HG03064 (cell line): ENCODE data around the gene TUBA8.
"Not testable (repeated sequence)": the region's sequence is repeated elsewhere in the genome, so short reads cannot be mapped to it uniquely, and the experiment has no call there.

ENCODE experiments used
- ATAC-seq: cut with Tn5 transposase; IDR thresholded peaks from one replicate; pipeline ENCODE4 v1.9.1; 2021; ENCODE audit warnings: low read depth; ENCODE audit not compliant: unreplicated experiment

Gene TUBA8

DNA sequence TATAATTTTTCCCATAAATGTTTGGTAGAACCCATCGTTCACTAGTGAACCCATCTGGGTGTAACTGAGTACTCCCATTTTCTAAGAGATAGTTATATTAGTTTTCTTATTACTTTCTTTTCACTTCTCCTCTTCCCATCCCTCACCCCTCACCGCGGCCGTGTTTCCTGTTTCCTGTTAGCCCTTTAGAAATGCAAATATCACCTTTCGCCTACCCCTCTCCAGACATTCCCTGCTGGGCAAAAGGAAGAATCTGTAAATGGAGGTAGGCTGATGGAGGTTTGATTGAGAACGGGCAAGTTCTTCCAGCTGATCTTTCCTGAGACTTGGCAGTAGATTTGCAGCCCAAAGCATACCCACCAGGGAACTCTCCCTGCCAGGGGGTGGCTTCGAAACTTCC is 54.7 kb downstream of the TUBA8 start:
- ATAC-seq: not testable (repeated sequence)

DNA sequence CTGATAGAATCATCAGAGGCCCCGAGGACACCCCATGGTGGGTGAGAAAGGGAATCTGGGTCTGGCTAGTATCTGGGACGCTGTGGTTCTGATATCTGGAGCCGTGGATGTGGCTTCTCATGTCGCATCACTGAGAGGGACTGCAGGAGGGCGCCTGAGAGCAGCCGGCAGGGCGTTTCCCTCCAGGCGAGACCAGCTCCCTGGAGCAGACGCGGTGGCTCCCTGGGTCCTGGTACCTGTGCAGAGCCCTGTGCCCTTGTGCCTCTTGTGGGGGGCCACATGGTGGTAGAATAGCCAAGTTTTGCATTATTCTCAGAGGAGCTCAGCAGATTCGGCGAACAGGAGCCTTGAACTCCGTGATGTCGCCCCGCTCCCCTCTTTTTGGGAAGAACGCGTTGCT is 59.7 kb downstream of the TUBA8 start:
- not testable (repeated sequence) for ATAC-seq

DNA sequence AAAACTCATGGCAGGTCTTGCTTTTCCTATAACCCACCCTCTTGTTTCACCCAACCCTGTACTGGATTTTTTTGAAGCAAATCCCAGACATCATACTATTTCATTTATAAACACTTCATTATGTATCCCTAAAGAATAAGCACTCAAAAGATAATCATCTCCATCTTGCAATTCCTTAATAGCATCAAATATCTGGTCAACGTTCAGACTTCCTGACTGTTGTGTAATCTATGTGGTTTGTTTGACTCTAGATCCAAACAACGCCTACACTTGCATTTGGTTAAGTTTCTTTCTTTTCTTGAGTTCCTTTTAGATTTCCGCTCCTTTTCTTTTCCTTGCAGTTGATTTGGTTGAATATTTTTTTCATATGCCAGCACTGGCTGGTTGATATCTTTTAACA is 61.6 kb downstream of the TUBA8 start:
- ATAC-seq: not testable (repeated sequence)

DNA sequence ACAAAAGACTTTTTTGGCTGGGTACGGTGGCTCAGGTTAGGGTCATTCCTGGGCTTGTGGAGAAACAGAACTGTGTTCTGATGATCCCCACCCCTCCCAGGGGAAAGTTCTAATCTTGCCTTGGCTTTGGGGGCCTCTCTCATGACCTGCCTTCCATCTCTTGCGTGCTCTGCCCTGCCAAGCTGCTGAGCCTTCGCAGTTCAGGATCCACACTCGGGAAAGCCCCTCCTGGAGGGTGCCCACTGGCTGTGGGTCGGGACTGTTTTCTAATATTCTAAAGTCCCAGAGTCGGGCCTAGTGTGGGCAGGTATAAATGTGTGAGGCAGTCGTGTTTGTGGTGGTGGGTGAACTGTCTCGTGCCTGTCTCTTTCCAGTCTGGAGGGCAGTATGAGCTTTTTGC is 62.2 kb downstream of the TUBA8 start:
- not testable (repeated sequence) for ATAC-seq

DNA sequence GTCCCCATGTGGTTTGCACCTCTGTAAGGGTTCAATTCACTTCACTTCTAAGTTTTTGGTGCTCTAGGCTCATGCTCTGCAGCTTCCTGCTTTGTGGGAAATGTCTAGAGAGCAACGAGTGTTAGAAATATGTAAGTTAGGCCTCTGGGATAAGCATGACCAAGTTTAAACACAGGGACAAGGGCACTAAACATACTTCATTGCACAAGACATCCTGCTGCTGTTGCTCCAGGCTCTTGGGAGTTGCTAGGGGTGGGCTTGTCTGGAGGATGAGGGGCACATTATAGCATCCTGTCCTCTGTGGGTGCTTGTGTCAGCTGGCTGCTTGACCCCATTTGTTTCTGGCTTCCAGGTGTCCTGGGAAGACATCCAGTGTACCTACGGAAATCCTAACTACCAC is 62.8 kb downstream of the TUBA8 start:
- not testable (repeated sequence) for ATAC-seq
